ENCODE results near the gene APOE. TPM values are rescaled to one million over a fixed set of nuclear protein-coding genes. Genes with fewer than 3 reads are reported as not detected.
A peak's percentile ranks its signal among the peaks of the same experiment; 100 is the strongest.
"Not testable (repeated sequence)": the region's sequence is repeated elsewhere in the genome, so short reads cannot be mapped to it uniquely, and the experiment has no call there.

The APOE gene
- total RNA-seq, 2 donors from 2014 or later, result 206 to 503 TPM

- 94% methylated on average over 5 of the region's 5 CpGs for WGBS
- TF ChIP-seq POLR2AphosphoS5 (IDR thresholded peaks at IDR 0.05) (no peak), POLR2A (IDR thresholded peaks at IDR 0.05) (no peak), CTCF (IDR thresholded peaks at IDR 0.05) (no peak)
- Histone ChIP-seq H3K4me1 (replicated peaks) (no peaks in the 10 kb centered on the region), H3K4me3 (no peak overlapping the region), H3K9me3 (no peaks in the 10 kb centered on the region), H3K27ac (no peak overlapping the region), H3K36me3 (no peaks in the 10 kb centered on the region), H3K27me3 (replicated peaks; ENCODE audit: insufficient read depth) (peaks cover 5% of the 10 kb centered on the region)
- no peak for DNase-seq (ENCODE audit: low spot score)
- intact Hi-C loops (cut with DNase I), result loop anchor here (10.0 kb wide), 1 partner anchor 145 kb away; no protein-coding TSS in a partner anchor
Observed at GRCh38 chr19:44909775-44910174, 4.2 kb downstream of the APOE start.

GRCh38 chr19:44911896-44912295 lies 6.3 kb downstream of the APOE start:
- H3K36me3 ChIP-seq; intact Hi-C loops (cut with DNase I); H3K27me3 ChIP-seq (replicated peaks; ENCODE audit: insufficient read depth); H3K9me3 ChIP-seq; DNase-seq (ENCODE audit: low spot score); H3K4me3 ChIP-seq; H3K4me1 ChIP-seq (replicated peaks); H3K27ac ChIP-seq: not testable (repeated sequence)
- 90% methylated on average over 6 of the region's 6 CpGs for WGBS

GRCh38 chr19:44912854-44913253 lies 7.3 kb downstream of the APOE start:
- WGBS, result 39% methylated on average over 6 of the region's 6 CpGs
- Histone ChIP-seq H3K4me1 (replicated peaks) (no peaks in the 10 kb centered on the region), H3K4me3 (no peak overlapping the region), H3K27me3 (replicated peaks; ENCODE audit: insufficient read depth) (no peaks in the 10 kb centered on the region), H3K36me3 (no peaks in the 10 kb centered on the region), H3K27ac (no peak overlapping the region), H3K9me3 (no peaks in the 10 kb centered on the region)
- DNase-seq (ENCODE audit: low spot score), result no peak
- TF ChIP-seq POLR2A (IDR thresholded peaks at IDR 0.05) (no peak), CTCF (IDR thresholded peaks at IDR 0.05) (no peak), POLR2AphosphoS5 (IDR thresholded peaks at IDR 0.05) (no peak)
- intact Hi-C loops (cut with DNase I), result no loop called here

- H3K27ac ChIP-seq; H3K4me1 ChIP-seq (replicated peaks); H3K4me3 ChIP-seq; DNase-seq (ENCODE audit: low spot score); H3K27me3 ChIP-seq (replicated peaks; ENCODE audit: insufficient read depth); H3K9me3 ChIP-seq; H3K36me3 ChIP-seq; intact Hi-C loops (cut with DNase I): not testable (repeated sequence)
- WGBS, result 74% methylated on average over 23 of the region's 23 CpGs
Observed at GRCh38 chr19:44913512-44914432, 8.2 kb downstream of the APOE start.

GRCh38 chr19:44914433-44915206 lies 9.0 kb downstream of the APOE start, which contains the start of gene APOC1:
TSS of gene APOC1 (plus strand) at chr19:44914608. CDS start at chr19:44914892, 284 bp downstream.
- H3K36me3 ChIP-seq; H3K27me3 ChIP-seq (replicated peaks; ENCODE audit: insufficient read depth); intact Hi-C loops (cut with DNase I); H3K4me1 ChIP-seq (replicated peaks); H3K27ac ChIP-seq; H3K9me3 ChIP-seq: not testable (repeated sequence)
- DNase-seq (ENCODE audit: low spot score), result peak; percentile 77
- WGBS, result 11% methylated on average over 27 of the region's 28 CpGs
- TF ChIP-seq POLR2AphosphoS5 (IDR thresholded peaks at IDR 0.05), result peak; percentile 30
- peak within 1 kb of the TSS; percentile 32 to 34 for H3K4me3 ChIP-seq

GRCh38 chr19:44924243-44924725 lies 18.7 kb downstream of the APOE start:
- Histone ChIP-seq H3K27me3 (replicated peaks; ENCODE audit: insufficient read depth) (no peaks in the 10 kb centered on the region), H3K9me3 (no peaks in the 10 kb centered on the region), H3K4me1 (replicated peaks) (no peaks in the 10 kb centered on the region), H3K4me3 (no peak overlapping the region), H3K36me3 (no peaks in the 10 kb centered on the region), H3K27ac (no peak overlapping the region)
- DNase-seq (ENCODE audit: low spot score), result no peak
- TF ChIP-seq CTCF (IDR thresholded peaks at IDR 0.05), result no peak
- no peak for TF ChIP-seq POLR2A (IDR thresholded peaks at IDR 0.05)
- TF ChIP-seq POLR2AphosphoS5 (IDR thresholded peaks at IDR 0.05), result no peak
- intact Hi-C loops (cut with DNase I), result no loop called here
- WGBS, result 76% methylated on average over 8 of the region's 8 CpGs
